Right kidney (tissue), 1 donor: ENCODE results near the gene ACMSD.
A peak's percentile ranks its signal among the peaks of the same experiment; 100 is the strongest.
"Not testable (repeated sequence)": the region's sequence is repeated elsewhere in the genome, so short reads cannot be mapped to it uniquely, and the experiment has no call there.

Source experiments
- DNase-seq: peaks from one replicate; pipeline ENCODE4 v3.0.0-alpha.2; 2016

ACMSD gene

GRCh38 chr2:134847582-134847981 is 9.2 kb downstream of the ACMSD start:
- DNase-seq, result not testable (repeated sequence)

- DNase-seq, result no peak
These were observed 14.1 kb downstream of the ACMSD start for GRCh38 chr2:134852518-134852917.

- no peak for DNase-seq
These were observed 17.3 kb downstream of the ACMSD start for GRCh38 chr2:134855709-134856108.

- no peak for DNase-seq
These were observed 19.8 kb downstream of the ACMSD start for GRCh38 chr2:134858245-134858644.

GRCh38 chr2:134861173-134861572 is 22.8 kb downstream of the ACMSD start:
- no peak for DNase-seq

GRCh38 chr2:134862069-134862468 is 23.7 kb downstream of the ACMSD start:
- no peak for DNase-seq

- DNase-seq, result no peak
These were observed 24.3 kb downstream of the ACMSD start for GRCh38 chr2:134862674-134863073.

GRCh38 chr2:134863446-134863845 is 25.0 kb downstream of the ACMSD start:
- no peak for DNase-seq

- DNase-seq, result no peak
These were observed 26.8 kb downstream of the ACMSD start for GRCh38 chr2:134865067-134865787.

GRCh38 chr2:134866498-134867099 is 28.2 kb downstream of the ACMSD start:
- DNase-seq, result no peak

GRCh38 chr2:134869946-134870736 is 31.7 kb downstream of the ACMSD start:
- no peak for DNase-seq

- no peak for DNase-seq
These were observed 34.7 kb downstream of the ACMSD start for GRCh38 chr2:134873152-134873551.

GRCh38 chr2:134875309-134875708 is 36.9 kb downstream of the ACMSD start:
- no peak for DNase-seq

GRCh38 chr2:134882773-134883172 is 44.4 kb downstream of the ACMSD start:
- no peak for DNase-seq

- DNase-seq, result no peak
These were observed 45.3 kb downstream of the ACMSD start for GRCh38 chr2:134883552-134884293.

GRCh38 chr2:134884435-134884834 is 46.0 kb downstream of the ACMSD start:
- DNase-seq, result no peak

- DNase-seq, result peak; percentile 8
These were observed 54.0 kb downstream of the ACMSD start for GRCh38 chr2:134892282-134893035.

- DNase-seq, result no peak
These were observed 59.5 kb downstream of the ACMSD start for GRCh38 chr2:134897932-134898331.

GRCh38 chr2:134899204-134899603 is 60.8 kb downstream of the ACMSD start:
- DNase-seq, result no peak

GRCh38 chr2:134900151-134900550 is 61.7 kb downstream of the ACMSD start:
- no peak for DNase-seq

- DNase-seq, result not testable (repeated sequence)
These were observed 65.3 kb downstream of the ACMSD start for GRCh38 chr2:134903701-134904100.

- DNase-seq, result no peak
These were observed 66.8 kb downstream of the ACMSD start for GRCh38 chr2:134905168-134905567.
